Measurements from ENCODE around the gene MPI.

The MPI gene

GRCh38 chr15:74950078-74950908, 60.5 kb downstream of the MPI start:
- DNase-seq, result peak; percentile 90

GRCh38 chr15:74951006-74951405, 61.2 kb downstream of the MPI start:
- DNase-seq, result no peak

All from activated CD8-positive, alpha-beta memory T cell treated with anti-CD3 and anti-CD28 coated beads for 24 hours (primary cell).